ENCODE results near the gene CSTPP1. TPM values are rescaled to one million over a fixed set of nuclear protein-coding genes. Genes with fewer than 3 reads are reported as not detected.

CSTPP1 gene
- total and polyA plus RNA-seq, 2 donors (not counting 3 experiments of a cell fraction or from before 2014, with no cell fraction given), result 25.9 to 38.2 TPM

GRCh38 chr11:47003180-47003877 is 66.8 kb downstream of the CSTPP1 start:
- FAIRE-seq, result no peak
- intact Hi-C loops (cut with micrococcal nuclease), result no loop called here
- DNase-seq (ENCODE audit: low read depth, low spot score), result no peak
- H3K4me2 ChIP-seq (ENCODE audit: insufficient read depth, low read length), result no peak overlapping the region
- H3K27ac ChIP-seq (ENCODE audit: insufficient read depth, low read depth, low read length), result no peak overlapping the region
- H3K36me3 ChIP-seq (ENCODE audit: control insufficient read depth in 2 of 2, extremely low read depth in 1 of 2, insufficient read depth in 2 of 2, low read length in 2 of 2), result no peaks in the 10 kb centered on the region
- ChIA-PET POLR2A (no interaction called here), CTCF (interaction anchor here (0.9 to 1.7 kb wide), 3 partner anchors 18 to 150 kb away, joined by 3 to 9 read pairs (median 3); no protein-coding TSS in a partner anchor)
- no peaks in the 10 kb centered on the region for H3K4me1 ChIP-seq (ENCODE audit: control insufficient read depth, extremely low read depth, insufficient read depth, low read length)
- no peak for TF ChIP-seq POLR2AphosphoS5 (IDR thresholded peaks at IDR 0.05; ENCODE audit: insufficient read depth, low read depth, low read length)
- TF ChIP-seq MAX (IDR thresholded peaks at IDR 0.05; ENCODE audit: insufficient read depth, insufficient read length), result no peak
- no peak for TF ChIP-seq EZH2 (IDR thresholded peaks at IDR 0.05; ENCODE audit: borderline replicate concordance, low read depth, low read length, severe bottlenecking)
- no peak for TF ChIP-seq FOS (IDR thresholded peaks at IDR 0.05; ENCODE audit: borderline replicate concordance, insufficient read depth, low read length)
- TF ChIP-seq CTCF (IDR thresholded peaks at IDR 0.05; ENCODE audit: extremely low read depth in 1 of 2, insufficient read depth in 1 of 2, low read depth in 1 of 2, low read length in 2 of 2), result no peak
- TF ChIP-seq MYC (IDR thresholded peaks at IDR 0.05; ENCODE audit: low read depth, low read length), result no peak
- no peak for TF ChIP-seq POLR2A (IDR thresholded peaks at IDR 0.05; ENCODE audit: low read depth, low read length)
- TF ChIP-seq JUN (IDR thresholded peaks at IDR 0.05; ENCODE audit: borderline replicate concordance, insufficient read depth, insufficient read length, low read depth), result no peak
- no peak for TF ChIP-seq GATA2 (IDR thresholded peaks at IDR 0.05; ENCODE audit: insufficient read depth, insufficient read length, low read depth, low read length)
- H4K20me1 ChIP-seq (replicated peaks; ENCODE audit: control insufficient read depth, extremely low read depth, insufficient read depth, low read length), result no peaks in the 10 kb centered on the region
- dilution Hi-C loops (cut with MboI; ENCODE audit: extremely low pct_ligation_motif_present, low sequenced_read_pairs), result no loop called here
- no peak overlapping the region for H3K9ac ChIP-seq (replicated peaks; ENCODE audit: extremely low read depth, insufficient read depth, low read length)
- no TSS peak for BruUV-seq (replicated peaks)
- no peaks in the 10 kb centered on the region for H3K79me2 ChIP-seq (ENCODE audit: control insufficient read depth, insufficient read depth, low read length)
- no peak overlapping the region for H2AFZ ChIP-seq (ENCODE audit: low read depth, low read length)
- H3K9me3 ChIP-seq (replicated peaks; ENCODE audit: control insufficient read depth, insufficient read depth, low read length), result no peaks in the 10 kb centered on the region
- H3K4me3 ChIP-seq (replicated peaks in 1 of 3; ENCODE audit: insufficient read depth in 1 of 3, low read depth in 1 of 3, low read length in 3 of 3), result no peak overlapping the region
- no peaks in the 10 kb centered on the region for H3K27me3 ChIP-seq (ENCODE audit: control insufficient read depth in 2 of 2, insufficient read depth in 2 of 2, low read length in 2 of 2)
- H3K9me1 ChIP-seq (replicated peaks; ENCODE audit: control insufficient read depth, extremely low read depth, insufficient read depth, low read length), result no peaks in the 10 kb centered on the region

Data from endothelial cell of umbilical vein (primary cell).